Mesodermal cell (in vitro differentiated cells): ENCODE measurements around the gene IGF2R.
"Not testable (repeated sequence)": the region's sequence is repeated elsewhere in the genome, so short reads cannot be mapped to it uniquely, and the experiment has no call there.

Experiments
- H3K27ac ChIP-seq: 2 replicates; pipeline ENCODE4 v1.7.0; 2013; ENCODE audit warnings: mild to moderate bottlenecking, low read depth, low read length, moderate library complexity; ENCODE audit not compliant: severe bottlenecking
- H3K36me3 ChIP-seq: 2 replicates; pipeline ENCODE4 v1.7.1; 2013; ENCODE audit warnings: mild to moderate bottlenecking, low read length, moderate library complexity; ENCODE audit not compliant: control insufficient read depth, insufficient read depth
- H3K4me1 ChIP-seq: one replicate; pipeline ENCODE4 v1.7.1; 2013; ENCODE audit warnings: mild to moderate bottlenecking, low read length; ENCODE audit not compliant: insufficient read depth, control insufficient read depth, poor library complexity, severe bottlenecking
- H3K4me3 ChIP-seq: 2 replicates; pipeline ENCODE4 v1.7.0; 2013; ENCODE audit warnings: low read length, control low read depth, mild to moderate bottlenecking; ENCODE audit not compliant: insufficient read depth, poor library complexity, severe bottlenecking; ENCODE audit errors: extremely low read depth
- H3K9me3 ChIP-seq: 2 replicates; pipeline ENCODE4 v1.7.1; 2013; ENCODE audit warnings: mild to moderate bottlenecking, low read length, moderate library complexity; ENCODE audit not compliant: control insufficient read depth
- WGBS, 2 experiments: methylation state at CpG; one replicate each; pipeline ENCODE4 v1.1.5; 2013; ENCODE audit warnings: missing lambda C conversion rate in 2 of 2; ENCODE audit not compliant: insufficient coverage in 2 of 2; 5-methylcytosine and 5-hydroxymethylcytosine counted together

Gene IGF2R

GRCh38 chr6:159996626-159997497, 28.0 kb downstream of the IGF2R start:
- no peaks in the 10 kb centered on the region for H3K4me1 ChIP-seq
- no peak overlapping the region for H3K27ac ChIP-seq
- no peaks in the 10 kb centered on the region for H3K9me3 ChIP-seq
- peaks cover 47% of the 10 kb centered on the region for H3K36me3 ChIP-seq
- WGBS, 2 experiments: 97 to 100% methylated on average over 7 to 10 of the region's 12 CpGs
- H3K4me3 ChIP-seq: no peak overlapping the region

GRCh38 chr6:159997498-159998101, 28.7 kb downstream of the IGF2R start:
- no peaks in the 10 kb centered on the region for H3K9me3 ChIP-seq
- H3K36me3 ChIP-seq: peaks cover 39% of the 10 kb centered on the region
- H3K4me1 ChIP-seq: no peaks in the 10 kb centered on the region
- no peak overlapping the region for H3K27ac ChIP-seq
- H3K4me3 ChIP-seq: no peak overlapping the region
- WGBS, 2 experiments: 77 to 82% methylated on average over 8 of the region's 11 CpGs

- no CpG with 5 or more reads among the region's 2 CpGs for WGBS, 2 experiments
- no peak overlapping the region for H3K27ac ChIP-seq
- H3K4me1 ChIP-seq: no peaks in the 10 kb centered on the region
- H3K36me3 ChIP-seq: peaks cover 33% of the 10 kb centered on the region
- no peak overlapping the region for H3K4me3 ChIP-seq
- no peaks in the 10 kb centered on the region for H3K9me3 ChIP-seq
Measured at GRCh38 chr6:159998538-159998937, 29.7 kb downstream of the IGF2R start.

GRCh38 chr6:159999240-159999671, 30.4 kb downstream of the IGF2R start:
- H3K4me1 ChIP-seq: no peaks in the 10 kb centered on the region
- peaks cover 34% of the 10 kb centered on the region for H3K36me3 ChIP-seq
- H3K27ac ChIP-seq: no peak overlapping the region
- H3K4me3 ChIP-seq: no peak overlapping the region
- no peaks in the 10 kb centered on the region for H3K9me3 ChIP-seq
- WGBS, 2 experiments: 95 to 100% methylated on average over 3 to 4 of the region's 6 CpGs

GRCh38 chr6:160000280-160000704, 31.4 kb downstream of the IGF2R start:
- WGBS, 2 experiments: 100% methylated on average over 4 to 5 of the region's 8 CpGs
- H3K4me3 ChIP-seq: no peak overlapping the region

GRCh38 chr6:160000893-160001427, 32.1 kb downstream of the IGF2R start:
- 75 to 83% methylated on average over 7 to 8 of the region's 9 CpGs for WGBS, 2 experiments
- H3K36me3 ChIP-seq: peaks cover 43% of the 10 kb centered on the region
- H3K9me3 ChIP-seq, H3K4me3 ChIP-seq, H3K27ac ChIP-seq, H3K4me1 ChIP-seq: not testable (repeated sequence)

More at GRCh38 chr6:160000280-160000704, 31.4 kb downstream of the IGF2R start:
- H3K36me3 ChIP-seq: peaks cover 44% of the 10 kb centered on the region
- H3K9me3 ChIP-seq: no peaks in the 10 kb centered on the region
- no peak overlapping the region for H3K27ac ChIP-seq
- H3K4me1 ChIP-seq: no peaks in the 10 kb centered on the region

- Histone ChIP-seq H3K36me3 (peaks cover 43% of the 10 kb centered on the region), H3K4me3 (no peak overlapping the region), H3K27ac (no peak overlapping the region), H3K4me1 (no peaks in the 10 kb centered on the region), H3K9me3 (no peaks in the 10 kb centered on the region)
- WGBS, 2 experiments: 100% methylated on average over 1 of the region's 2 CpGs; no CpG with 5 or more reads in 1 of the 2 experiments
Measured at GRCh38 chr6:160002882-160003281, 34.0 kb downstream of the IGF2R start.

GRCh38 chr6:160004018-160004417, 35.1 kb downstream of the IGF2R start:
- 92 to 96% methylated on average over 8 of the region's 8 CpGs for WGBS, 2 experiments
- Histone ChIP-seq H3K4me3 (no peak overlapping the region), H3K27ac (no peak overlapping the region), H3K4me1 (no peaks in the 10 kb centered on the region), H3K36me3 (peaks cover 44% of the 10 kb centered on the region), H3K9me3 (no peaks in the 10 kb centered on the region)

- H3K4me1 ChIP-seq: no peaks in the 10 kb centered on the region
- no peak overlapping the region for H3K4me3 ChIP-seq
- H3K9me3 ChIP-seq: no peaks in the 10 kb centered on the region
- no peak overlapping the region for H3K27ac ChIP-seq
- 94 to 95% methylated on average over 14 to 19 of the region's 21 CpGs for WGBS, 2 experiments
- H3K36me3 ChIP-seq: peaks cover 41% of the 10 kb centered on the region
Measured at GRCh38 chr6:160004419-160005175, 35.7 kb downstream of the IGF2R start.

GRCh38 chr6:160005211-160005610, 36.3 kb downstream of the IGF2R start:
- 93 to 94% methylated on average over 30 of the region's 31 CpGs for WGBS, 2 experiments

More at GRCh38 chr6:160005211-160005610, 36.3 kb downstream of the IGF2R start:
- Histone ChIP-seq H3K4me3 (no peak overlapping the region), H3K9me3 (no peaks in the 10 kb centered on the region), H3K27ac (no peak overlapping the region), H3K4me1 (no peaks in the 10 kb centered on the region), H3K36me3 (peaks cover 41% of the 10 kb centered on the region)
